Spleen (tissue), 3 donors: Measurements from ENCODE around the gene FAM72D.
"Not testable (repeated sequence)": the region's sequence is repeated elsewhere in the genome, so short reads cannot be mapped to it uniquely, and the experiment has no call there.

Experiments used
- POLR2A ChIP-seq, 3 donors: fragments of 450-650 bp; IDR thresholded peaks; one replicate each; pipeline ENCODE4 v1.5.1; 2017; ENCODE audit warnings: antibody characterized with exemption in 3 of 3, mild to moderate bottlenecking in 1 of 3
- POLR2AphosphoS5 ChIP-seq, 3 donors: sonication (generic); formaldehyde crosslinking; IDR thresholded peaks; one replicate each; pipeline ENCODE4 v1.5.1; 2017; ENCODE audit warnings: antibody characterized with exemption in 3 of 3

DNA sequence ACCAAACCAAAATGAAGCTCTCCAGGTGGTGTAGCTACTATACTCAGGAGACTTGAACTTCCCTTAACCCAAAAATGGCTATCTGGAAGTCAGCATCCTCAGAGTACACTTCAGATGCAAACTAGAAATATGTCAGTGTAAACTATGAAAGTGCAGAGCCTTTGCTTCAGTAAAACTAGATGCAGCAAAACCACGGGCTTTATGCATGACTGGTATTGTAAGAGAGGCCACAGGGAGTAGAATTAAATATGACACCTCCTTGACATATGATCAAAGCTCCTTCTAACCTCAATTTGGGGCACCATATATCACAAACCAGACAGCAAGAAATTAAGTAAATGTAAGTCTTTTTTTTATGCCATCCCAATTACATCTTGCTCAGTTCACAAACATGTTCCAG lies 48.2 kb upstream of the FAM72D start:
- TF ChIP-seq POLR2AphosphoS5, POLR2A (IDR thresholded peaks at IDR 0.05): not testable (repeated sequence)
